ENCODE measurements around the gene USH2A. TPM values are rescaled to one million over a fixed set of nuclear protein-coding genes. Genes with fewer than 3 reads are reported as not detected.

The USH2A gene
- total and polyA plus RNA-seq, 8 donors = 0.37 to 0.58 TPM; not detected in 6

DNA sequence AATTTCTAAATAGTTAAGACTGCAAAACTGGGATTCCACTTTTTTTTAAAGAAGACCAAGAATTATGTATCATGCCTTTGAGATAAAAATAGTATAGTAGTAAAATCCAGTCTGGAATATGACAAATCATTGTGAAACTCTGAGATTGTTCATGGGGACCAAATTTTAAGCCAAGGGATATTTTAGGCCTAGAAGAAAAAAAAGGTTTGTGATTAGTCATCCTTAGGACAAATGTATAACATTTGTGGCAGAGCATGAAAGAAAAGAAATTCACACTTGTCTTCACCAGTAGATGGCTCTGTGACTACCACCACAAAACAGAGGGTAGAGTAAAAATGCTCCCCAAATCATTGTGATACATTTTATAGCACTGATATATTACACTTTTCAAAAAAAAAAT, 630.1 kb downstream of the USH2A start:
- Histone ChIP-seq H3K27ac (no peak overlapping the region), H3K27me3 (no peaks in the 10 kb centered on the region), H3K36me3 (no peaks in the 10 kb centered on the region), H3K4me1 (no peaks in the 10 kb centered on the region), H3K4me3 (no peak overlapping the region), H3K9me3 (no peaks in the 10 kb centered on the region)
- intact Hi-C loops (cut with DNase I; ENCODE audit: low total_unique reads) = no loop called here
- peak in 1 of 2 donors; percentile 13 for DNase-seq
- TF ChIP-seq, protein P1, sequence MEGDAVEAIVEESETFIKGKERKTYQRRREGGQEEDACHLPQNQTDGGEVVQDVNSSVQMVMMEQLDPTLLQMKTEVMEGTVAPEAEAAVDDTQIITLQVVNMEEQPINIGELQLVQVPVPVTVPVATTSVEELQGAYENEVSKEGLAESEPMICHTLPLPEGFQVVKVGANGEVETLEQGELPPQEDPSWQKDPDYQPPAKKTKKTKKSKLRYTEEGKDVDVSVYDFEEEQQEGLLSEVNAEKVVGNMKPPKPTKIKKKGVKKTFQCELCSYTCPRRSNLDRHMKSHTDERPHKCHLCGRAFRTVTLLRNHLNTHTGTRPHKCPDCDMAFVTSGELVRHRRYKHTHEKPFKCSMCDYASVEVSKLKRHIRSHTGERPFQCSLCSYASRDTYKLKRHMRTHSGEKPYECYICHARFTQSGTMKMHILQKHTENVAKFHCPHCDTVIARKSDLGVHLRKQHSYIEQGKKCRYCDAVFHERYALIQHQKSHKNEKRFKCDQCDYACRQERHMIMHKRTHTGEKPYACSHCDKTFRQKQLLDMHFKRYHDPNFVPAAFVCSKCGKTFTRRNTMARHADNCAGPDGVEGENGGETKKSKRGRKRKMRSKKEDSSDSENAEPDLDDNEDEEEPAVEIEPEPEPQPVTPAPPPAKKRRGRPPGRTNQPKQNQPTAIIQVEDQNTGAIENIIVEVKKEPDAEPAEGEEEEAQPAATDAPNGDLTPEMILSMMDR (IDR thresholded peaks at IDR 0.05) = peak in 1 of 7 experiments; percentile 8
- no peak for TF ChIP-seq POLR2AphosphoS5 (IDR thresholded peaks at IDR 0.05)
- TF ChIP-seq POLR2A (IDR thresholded peaks at IDR 0.05) = no peak
- TF ChIP-seq EP300 (IDR thresholded peaks at IDR 0.05) = no peak

DNA sequence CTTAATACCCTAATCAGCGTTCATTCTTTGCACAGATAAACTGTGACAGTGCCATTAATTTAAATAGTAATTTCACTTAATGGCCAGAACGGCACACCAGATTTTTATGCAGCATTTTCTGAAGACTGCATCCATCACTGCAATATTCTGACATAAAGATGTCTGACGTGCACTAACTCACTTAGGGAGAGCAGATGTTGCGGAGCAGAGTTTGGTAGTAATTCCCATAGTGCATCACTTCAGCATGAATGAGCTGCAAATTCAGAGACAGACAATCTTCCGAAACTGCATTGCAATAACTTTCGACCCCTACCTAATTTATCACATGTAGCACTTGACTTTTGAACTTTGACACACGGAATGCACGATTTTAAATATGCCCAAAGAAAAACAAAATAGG, 630.8 kb downstream of the USH2A start:
- TF ChIP-seq, protein P1 (IDR thresholded peaks at IDR 0.05) = no peak
- TF ChIP-seq POLR2A (IDR thresholded peaks at IDR 0.05) = no peak
- no peak for TF ChIP-seq EP300 (IDR thresholded peaks at IDR 0.05)
- TF ChIP-seq POLR2AphosphoS5 (IDR thresholded peaks at IDR 0.05) = no peak
- peak in 1 of 2 donors; percentile 12 for DNase-seq
- no peaks in the 10 kb centered on the region for H3K36me3 ChIP-seq
- H3K27ac ChIP-seq = no peak overlapping the region
- no peaks in the 10 kb centered on the region for H3K4me1 ChIP-seq
- H3K9me3 ChIP-seq = no peaks in the 10 kb centered on the region
- WGBS, 5 donors = 51 to 62% (median 59%) methylated on average over 8 of the region's 8 CpGs
- intact Hi-C loops (cut with DNase I; ENCODE audit: low total_unique reads) = no loop called here
- H3K27me3 ChIP-seq = no peaks in the 10 kb centered on the region
- H3K4me3 ChIP-seq = no peak overlapping the region

DNA sequence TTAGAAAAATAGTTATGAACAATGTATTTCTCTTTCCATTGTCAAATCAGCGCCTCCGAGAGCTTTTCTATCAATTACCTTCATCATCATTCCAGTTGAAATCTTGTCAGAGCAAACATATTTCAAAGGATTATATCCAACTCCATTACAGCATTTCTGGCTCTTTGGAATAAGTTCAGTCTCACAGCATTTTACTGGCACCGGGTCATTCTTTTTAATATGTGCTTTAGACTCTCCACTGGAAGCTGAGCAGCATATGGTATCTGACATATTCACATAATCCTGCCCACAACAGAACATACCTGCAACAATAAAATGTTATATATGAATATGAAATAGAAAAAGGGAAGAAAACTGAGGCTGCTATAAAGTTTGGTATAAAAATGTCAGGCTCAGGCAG, 633.3 kb downstream of the USH2A start:
- H3K9me3 ChIP-seq = no peaks in the 10 kb centered on the region
- intact Hi-C loops (cut with DNase I; ENCODE audit: low total_unique reads) = no loop called here
- H3K36me3 ChIP-seq = no peaks in the 10 kb centered on the region
- no peak overlapping the region for H3K4me3 ChIP-seq
- 59 to 85% (median 73%) methylated on average over 3 of the region's 3 CpGs for WGBS, 5 donors
- no peak for TF ChIP-seq EP300 (IDR thresholded peaks at IDR 0.05)
- TF ChIP-seq, protein P1 (IDR thresholded peaks at IDR 0.05) = no peak
- TF ChIP-seq POLR2AphosphoS5 (IDR thresholded peaks at IDR 0.05) = no peak
- no peak for TF ChIP-seq POLR2A (IDR thresholded peaks at IDR 0.05)
- H3K4me1 ChIP-seq = no peaks in the 10 kb centered on the region
- DNase-seq = no peak
- no peak overlapping the region for H3K27ac ChIP-seq
- no peaks in the 10 kb centered on the region for H3K27me3 ChIP-seq

DNA sequence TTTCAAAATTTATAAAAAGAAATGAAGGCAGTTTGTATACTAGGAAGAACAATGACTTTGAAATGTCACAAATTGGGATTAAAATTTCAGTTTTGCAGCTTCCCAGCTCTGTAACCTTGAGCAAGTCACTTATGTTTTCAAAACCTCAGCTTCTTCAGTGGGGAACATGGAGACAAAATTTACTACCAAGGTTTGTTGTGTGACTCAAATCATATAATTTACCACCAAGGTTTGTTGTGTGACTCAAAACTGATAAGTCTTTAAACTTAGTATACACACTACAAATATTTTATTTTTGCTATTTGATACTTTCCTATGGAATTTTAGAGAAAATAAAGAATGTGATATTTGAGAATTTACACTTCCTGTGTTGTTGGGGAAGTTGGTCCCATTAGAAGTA, 636.3 kb downstream of the USH2A start:
- Histone ChIP-seq H3K4me1 (no peaks in the 10 kb centered on the region), H3K36me3 (no peaks in the 10 kb centered on the region), H3K9me3 (no peaks in the 10 kb centered on the region), H3K4me3 (no peak overlapping the region), H3K27me3 (no peaks in the 10 kb centered on the region), H3K27ac (no peak overlapping the region)
- no peak for DNase-seq
- no peak for TF ChIP-seq POLR2AphosphoS5 (IDR thresholded peaks at IDR 0.05)
- intact Hi-C loops (cut with DNase I; ENCODE audit: low total_unique reads) = no loop called here

DNA sequence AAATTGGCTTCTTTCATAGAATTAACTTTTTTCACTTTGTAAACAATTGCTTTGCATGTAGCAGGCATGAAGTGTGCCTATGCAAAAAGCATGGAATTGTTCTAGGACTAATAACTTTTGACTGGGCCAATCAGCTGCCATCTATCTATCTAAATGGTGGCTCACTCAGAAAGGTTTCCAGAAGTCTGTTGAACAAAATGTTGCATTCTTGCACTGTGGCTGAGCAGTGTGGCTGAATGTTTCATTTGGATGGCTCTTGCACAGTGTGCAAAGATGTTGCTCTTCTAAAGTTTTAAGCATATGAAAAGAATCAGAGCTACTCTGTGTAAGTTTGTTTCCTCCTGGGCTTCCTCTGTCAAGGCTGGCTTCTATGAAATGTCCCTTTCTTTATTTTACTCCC, 642.6 kb downstream of the USH2A start:
- no peak for DNase-seq
- Histone ChIP-seq H3K4me3 (no peak overlapping the region), H3K4me1 (no peaks in the 10 kb centered on the region), H3K9me3 (no peaks in the 10 kb centered on the region), H3K27me3 (no peaks in the 10 kb centered on the region), H3K36me3 (no peaks in the 10 kb centered on the region), H3K27ac (no peak overlapping the region)
- TF ChIP-seq POLR2A (IDR thresholded peaks at IDR 0.05) (no peak), POLR2AphosphoS5 (IDR thresholded peaks at IDR 0.05) (no peak), EP300 (IDR thresholded peaks at IDR 0.05) (no peak)
- TF ChIP-seq, protein P1 (IDR thresholded peaks at IDR 0.05) = no peak
- intact Hi-C loops (cut with DNase I; ENCODE audit: low total_unique reads) = no loop called here
